D721Med (cell line): ENCODE results near the gene EAF2.
"Not testable (repeated sequence)": the region's sequence is repeated elsewhere in the genome, so short reads cannot be mapped to it uniquely, and the experiment has no call there.

ENCODE experiments used
- DNase-seq: peaks from one replicate; pipeline ENCODE4 v3.0.0; 2011; ENCODE audit warnings: low spot score; ENCODE audit not compliant: insufficient read length
- FAIRE-seq: peaks from 2 replicates; lab custom pipeline; 2011; peaks lifted over from hg19 to GRCh38; lab: Jason Lieb, UNC
- CTCF ChIP-seq: IDR thresholded peaks from 2 replicates; pipeline ENCODE4 v1.5.1; 2012; ENCODE audit warnings: mild to moderate bottlenecking, control low read depth; ENCODE audit not compliant: insufficient read depth; ENCODE audit errors: missing control alignments

EAF2 gene

GRCh38 chr3:121835465-121835801 is 424 bp downstream of the EAF2 start:
- DNase-seq: no peak
- no peak for TF ChIP-seq CTCF
- no peak for FAIRE-seq

- no peak for FAIRE-seq
- DNase-seq: no peak
- TF ChIP-seq CTCF: no peak
Observed at GRCh38 chr3:121836064-121836463, 1.1 kb downstream of the EAF2 start.

GRCh38 chr3:121836481-121836880 is 1.5 kb downstream of the EAF2 start:
- no peak for TF ChIP-seq CTCF
- no peak for FAIRE-seq
- no peak for DNase-seq

- TF ChIP-seq CTCF: no peak
- no peak for DNase-seq
- FAIRE-seq: no peak
Observed at GRCh38 chr3:121839962-121840361, 5.0 kb downstream of the EAF2 start.

GRCh38 chr3:121844892-121845291 is 9.9 kb downstream of the EAF2 start:
- DNase-seq (no peak), FAIRE-seq (no peak)
- no peak for TF ChIP-seq CTCF

- FAIRE-seq (no peak), DNase-seq (no peak)
Observed at GRCh38 chr3:121852256-121852655, 17.2 kb downstream of the EAF2 start.

GRCh38 chr3:121855555-121855954 is 20.5 kb downstream of the EAF2 start:
- FAIRE-seq (no peak), DNase-seq (no peak)
- peak; percentile 23 for TF ChIP-seq CTCF

More at GRCh38 chr3:121852256-121852655, 17.2 kb downstream of the EAF2 start:
- no peak for TF ChIP-seq CTCF

GRCh38 chr3:121857778-121858177 is 22.8 kb downstream of the EAF2 start:
- FAIRE-seq, DNase-seq: not testable (repeated sequence)

- FAIRE-seq, DNase-seq: not testable (repeated sequence)
Observed at GRCh38 chr3:121863247-121863646, 28.2 kb downstream of the EAF2 start.
